HUES48 (cell line): ENCODE measurements around the gene AEBP1.

ENCODE experiments used
- H3K27ac ChIP-seq: one replicate; pipeline ENCODE4 v1.7.0; 2013; ENCODE audit warnings: low read depth, low read length, inconsistent platforms
- H3K27me3 ChIP-seq: 2 replicates; pipeline ENCODE4 v1.6.1; 2013; ENCODE audit warnings: mild to moderate bottlenecking, low read length; ENCODE audit not compliant: control insufficient read depth, insufficient read depth
- H3K36me3 ChIP-seq: 2 replicates; pipeline ENCODE4 v1.6.1; 2013; ENCODE audit warnings: low read length; ENCODE audit not compliant: control insufficient read depth, insufficient read depth
- H3K4me1 ChIP-seq: 2 replicates; pipeline ENCODE4 v1.6.1; 2013; ENCODE audit warnings: mild to moderate bottlenecking, low read length; ENCODE audit not compliant: control insufficient read depth, insufficient read depth
- H3K4me3 ChIP-seq: 2 replicates; pipeline ENCODE4 v1.5.1; 2013; ENCODE audit warnings: mild to moderate bottlenecking, low read depth, low read length
- H3K9ac ChIP-seq: 2 replicates; pipeline ENCODE4 v1.6.1; 2013; ENCODE audit warnings: mild to moderate bottlenecking, low read depth, low read length, moderate library complexity
- H3K9me3 ChIP-seq: 2 replicates; pipeline ENCODE4 v1.6.1; 2013; ENCODE audit warnings: low read length; ENCODE audit not compliant: control insufficient read depth, insufficient read depth

Gene AEBP1

GRCh38 chr7:44093102-44093641 is 11.0 kb upstream of the AEBP1 start:
- Histone ChIP-seq H3K27me3 (no peaks in the 10 kb centered on the region), H3K4me1 (no peaks in the 10 kb centered on the region), H3K36me3 (no peaks in the 10 kb centered on the region), H3K9ac (no peak overlapping the region), H3K27ac (no peak overlapping the region), H3K4me3 (no peak overlapping the region), H3K9me3 (no peaks in the 10 kb centered on the region)

- Histone ChIP-seq H3K27ac (no peak overlapping the region), H3K4me1 (no peaks in the 10 kb centered on the region), H3K36me3 (no peaks in the 10 kb centered on the region), H3K4me3 (no peak overlapping the region), H3K9ac (no peak overlapping the region), H3K9me3 (no peaks in the 10 kb centered on the region), H3K27me3 (no peaks in the 10 kb centered on the region)
Measured at GRCh38 chr7:44094365-44094764, 9.8 kb upstream of the AEBP1 start.

GRCh38 chr7:44094883-44095592 is 9.1 kb upstream of the AEBP1 start:
- no peaks in the 10 kb centered on the region for H3K9me3 ChIP-seq
- no peaks in the 10 kb centered on the region for H3K27me3 ChIP-seq
- no peak overlapping the region for H3K9ac ChIP-seq
- no peak overlapping the region for H3K27ac ChIP-seq
- H3K36me3 ChIP-seq, result no peaks in the 10 kb centered on the region
- H3K4me3 ChIP-seq, result no peak overlapping the region
- no peaks in the 10 kb centered on the region for H3K4me1 ChIP-seq

- Histone ChIP-seq H3K4me3 (no peak overlapping the region), H3K9ac (no peak overlapping the region), H3K4me1 (no peaks in the 10 kb centered on the region), H3K27me3 (no peaks in the 10 kb centered on the region), H3K9me3 (no peaks in the 10 kb centered on the region), H3K27ac (no peak overlapping the region), H3K36me3 (no peaks in the 10 kb centered on the region)
Measured at GRCh38 chr7:44095781-44096180, 8.4 kb upstream of the AEBP1 start.

GRCh38 chr7:44096326-44096881 is 7.7 kb upstream of the AEBP1 start:
- Histone ChIP-seq H3K4me3 (no peak overlapping the region), H3K4me1 (no peaks in the 10 kb centered on the region), H3K27me3 (no peaks in the 10 kb centered on the region), H3K36me3 (no peaks in the 10 kb centered on the region), H3K27ac (no peak overlapping the region), H3K9me3 (no peaks in the 10 kb centered on the region), H3K9ac (no peak overlapping the region)

- Histone ChIP-seq H3K9ac (no peak overlapping the region), H3K27me3 (no peaks in the 10 kb centered on the region), H3K27ac (no peak overlapping the region), H3K36me3 (no peaks in the 10 kb centered on the region), H3K4me1 (no peaks in the 10 kb centered on the region), H3K4me3 (no peak overlapping the region), H3K9me3 (no peaks in the 10 kb centered on the region)
Measured at GRCh38 chr7:44097064-44097932, 6.8 kb upstream of the AEBP1 start.

GRCh38 chr7:44098092-44099068 is 5.8 kb upstream of the AEBP1 start:
- Histone ChIP-seq H3K9ac (no peak overlapping the region), H3K36me3 (no peaks in the 10 kb centered on the region), H3K27ac (no peak overlapping the region), H3K4me1 (no peaks in the 10 kb centered on the region), H3K4me3 (no peak overlapping the region), H3K27me3 (peaks cover 4% of the 10 kb centered on the region), H3K9me3 (no peaks in the 10 kb centered on the region)

GRCh38 chr7:44099669-44100068 is 4.5 kb upstream of the AEBP1 start:
- H3K4me1 ChIP-seq, result no peaks in the 10 kb centered on the region
- H3K9me3 ChIP-seq, result no peaks in the 10 kb centered on the region
- peaks cover 5% of the 10 kb centered on the region for H3K27me3 ChIP-seq
- H3K4me3 ChIP-seq, result no peak overlapping the region
- H3K9ac ChIP-seq, result no peak overlapping the region
- H3K36me3 ChIP-seq, result no peaks in the 10 kb centered on the region
- H3K27ac ChIP-seq, result no peak overlapping the region

- Histone ChIP-seq H3K36me3 (no peaks in the 10 kb centered on the region), H3K9ac (no peak overlapping the region), H3K27me3 (peaks cover 13% of the 10 kb centered on the region), H3K27ac (no peak overlapping the region), H3K4me1 (peaks cover 8% of the 10 kb centered on the region; the same call in 1 of the 2 replicates), H3K9me3 (no peaks in the 10 kb centered on the region), H3K4me3 (no peak overlapping the region)
Measured at GRCh38 chr7:44100458-44101302, 3.5 kb upstream of the AEBP1 start.
